MM.1S (cell line): ENCODE data around the gene MAN1C1.
"Not testable (repeated sequence)": the region's sequence is repeated elsewhere in the genome, so short reads cannot be mapped to it uniquely, and the experiment has no call there.

Experiments
- DNase-seq: peaks from one replicate; pipeline ENCODE4 v3.0.0-alpha.2; 2015
- H2AFZ ChIP-seq: fragments of 300-600 bp; sonication (generic); 2 replicates; pipeline ENCODE4 v1.6.0; 2016; ENCODE audit warnings: antibody characterized with exemption, low read length
- H3F3A ChIP-seq: fragments of 300-600 bp; sonication (generic); 2 replicates; pipeline ENCODE4 v1.6.1; 2016; ENCODE audit warnings: mild to moderate bottlenecking, antibody characterized with exemption, low read length, moderate library complexity, mixed read lengths; ENCODE audit not compliant: insufficient read depth
- H3K27ac ChIP-seq: fragments of 300-600 bp; sonication (generic); 2 replicates; pipeline ENCODE4 v1.5.1; 2016; ENCODE audit warnings: mild to moderate bottlenecking, low read length
- H3K27me3 ChIP-seq: fragments of 300-600 bp; sonication (generic); replicated peaks from 2 replicates; pipeline ENCODE4 v1.6.0; 2016; ENCODE audit warnings: low read length; ENCODE audit not compliant: insufficient read depth
- H3K36me3 ChIP-seq: fragments of 300-600 bp; sonication (generic); replicated peaks from 2 replicates; pipeline ENCODE4 v1.6.1; 2016; ENCODE audit warnings: mild to moderate bottlenecking, low read length, mixed read lengths; ENCODE audit not compliant: insufficient read depth
- H3K4me1 ChIP-seq: fragments of 300-600 bp; sonication (generic); 2 replicates; pipeline ENCODE4 v1.6.1; 2016; ENCODE audit warnings: low read length, mixed read lengths
- H3K4me2 ChIP-seq: fragments of 300-600 bp; sonication (generic); 2 replicates; pipeline ENCODE4 v1.6.0; 2016; ENCODE audit warnings: low read depth, low read length
- H3K4me3 ChIP-seq: fragments of 300-600 bp; sonication (generic); 2 replicates; pipeline ENCODE4 v1.5.1; 2016; ENCODE audit warnings: low read length, mixed read lengths
- H3K79me2 ChIP-seq: fragments of 300-600 bp; sonication (generic); 2 replicates; pipeline ENCODE4 v1.6.1; 2016; ENCODE audit warnings: mixed run types, low read length, mixed read lengths
- H3K9ac ChIP-seq: fragments of 300-600 bp; sonication (generic); 2 replicates; pipeline ENCODE4 v1.6.1; 2016; ENCODE audit warnings: low read length, mixed read lengths
- H3K9me2 ChIP-seq: fragments of 300-600 bp; sonication (generic); replicated peaks from 2 replicates; pipeline ENCODE4 v1.6.1; 2016; ENCODE audit warnings: mild to moderate bottlenecking, low read length, mixed read lengths; ENCODE audit not compliant: insufficient read depth
- H3K9me3 ChIP-seq: fragments of 300-600 bp; sonication (generic); replicated peaks from 2 replicates; pipeline ENCODE4 v1.6.1; 2016; ENCODE audit warnings: mild to moderate bottlenecking, low read length, mixed read lengths; ENCODE audit not compliant: insufficient read depth
- H4K20me1 ChIP-seq: fragments of 300-600 bp; sonication (generic); 2 replicates; pipeline ENCODE4 v1.6.1; 2016; ENCODE audit warnings: mild to moderate bottlenecking, low read length, moderate library complexity, mixed read lengths; ENCODE audit not compliant: insufficient read depth
- EZH2 ChIP-seq: fragments of 300-600 bp; sonication (generic); optimal IDR thresholded peaks from 2 replicates; pipeline ENCODE3; 2017; ENCODE audit warnings: low read depth, mild to moderate bottlenecking, antibody characterized with exemption, low read length, mixed read lengths
- EZH2phosphoT487 ChIP-seq: fragments of 300-600 bp; sonication (generic); IDR thresholded peaks from 2 replicates; pipeline ENCODE4 v1.6.1; 2018; ENCODE audit warnings: antibody characterized with exemption, low read length
- TF ChIP-seq, protein P1 (sequence below): fragments of 300-600 bp; sonication (generic); IDR thresholded peaks from 2 replicates; pipeline ENCODE4 v1.5.1; 2016; ENCODE audit warnings: antibody characterized with exemption, low read length, mixed read lengths

Gene MAN1C1

GRCh38 chr1:25598879-25599278 lies 17.7 kb upstream of the MAN1C1 start:
- Histone ChIP-seq H3K36me3 (no peaks in the 10 kb centered on the region), H2AFZ (no peak overlapping the region), H3K4me2 (no peak overlapping the region), H3K9ac (no peak overlapping the region), H3F3A (no peaks in the 10 kb centered on the region; the same call in 1 of the 2 replicates), H3K27me3 (no peaks in the 10 kb centered on the region), H3K79me2 (no peaks in the 10 kb centered on the region), H3K9me3 (no peaks in the 10 kb centered on the region), H3K27ac (no peak overlapping the region), H4K20me1 (no peaks in the 10 kb centered on the region), H3K9me2 (no peaks in the 10 kb centered on the region), H3K4me3 (no peak overlapping the region), H3K4me1 (peaks cover 15% of the 10 kb centered on the region)
- DNase-seq = no peak
- TF ChIP-seq EZH2phosphoT487 (no peak), EZH2 (no peak)
- TF ChIP-seq, protein P1, sequence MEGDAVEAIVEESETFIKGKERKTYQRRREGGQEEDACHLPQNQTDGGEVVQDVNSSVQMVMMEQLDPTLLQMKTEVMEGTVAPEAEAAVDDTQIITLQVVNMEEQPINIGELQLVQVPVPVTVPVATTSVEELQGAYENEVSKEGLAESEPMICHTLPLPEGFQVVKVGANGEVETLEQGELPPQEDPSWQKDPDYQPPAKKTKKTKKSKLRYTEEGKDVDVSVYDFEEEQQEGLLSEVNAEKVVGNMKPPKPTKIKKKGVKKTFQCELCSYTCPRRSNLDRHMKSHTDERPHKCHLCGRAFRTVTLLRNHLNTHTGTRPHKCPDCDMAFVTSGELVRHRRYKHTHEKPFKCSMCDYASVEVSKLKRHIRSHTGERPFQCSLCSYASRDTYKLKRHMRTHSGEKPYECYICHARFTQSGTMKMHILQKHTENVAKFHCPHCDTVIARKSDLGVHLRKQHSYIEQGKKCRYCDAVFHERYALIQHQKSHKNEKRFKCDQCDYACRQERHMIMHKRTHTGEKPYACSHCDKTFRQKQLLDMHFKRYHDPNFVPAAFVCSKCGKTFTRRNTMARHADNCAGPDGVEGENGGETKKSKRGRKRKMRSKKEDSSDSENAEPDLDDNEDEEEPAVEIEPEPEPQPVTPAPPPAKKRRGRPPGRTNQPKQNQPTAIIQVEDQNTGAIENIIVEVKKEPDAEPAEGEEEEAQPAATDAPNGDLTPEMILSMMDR = no peak

DNA sequence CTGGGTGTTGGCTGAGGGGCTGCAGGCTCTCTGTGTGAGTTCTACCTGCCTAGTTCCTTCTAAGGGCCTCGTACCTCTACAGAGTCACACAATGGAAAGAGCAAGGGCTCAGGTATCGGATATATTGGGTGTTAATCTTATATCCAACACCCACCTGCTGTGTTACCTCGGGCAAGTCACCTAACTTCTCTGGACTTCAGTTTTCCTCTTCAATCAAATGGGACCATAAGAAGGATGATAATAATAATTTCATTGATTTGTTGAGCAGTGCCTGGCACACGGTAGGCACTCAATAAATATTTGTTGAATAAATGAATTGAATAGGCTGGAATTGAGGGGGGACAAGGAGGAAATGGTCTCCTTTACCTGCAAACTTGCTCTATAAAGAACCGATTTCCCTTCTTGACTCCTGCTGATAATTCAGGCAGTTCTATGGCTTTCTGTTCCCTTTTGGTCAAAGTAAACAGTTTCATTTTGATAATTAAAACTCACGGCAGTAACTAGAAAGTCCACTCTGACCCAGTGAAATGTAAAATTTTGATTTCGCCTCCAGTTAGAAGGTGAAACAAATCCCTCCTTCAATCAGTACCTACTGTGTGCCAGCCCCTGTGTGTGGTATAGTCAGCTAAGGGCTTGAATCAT lies 16.5 kb upstream of the MAN1C1 start:
- H4K20me1 ChIP-seq = no peaks in the 10 kb centered on the region
- TF ChIP-seq, protein P1 = no peak
- TF ChIP-seq EZH2phosphoT487 (no peak), EZH2 (no peak)
- peak overlapping the region; percentile 31; the same call in 1 of the 2 replicates for H3K27ac ChIP-seq
- no peaks in the 10 kb centered on the region for H3K9me3 ChIP-seq
- H3K36me3 ChIP-seq = no peaks in the 10 kb centered on the region
- peak overlapping the region; percentile 29; the same call in 1 of the 2 replicates for H3K4me3 ChIP-seq
- no peaks in the 10 kb centered on the region for H3K27me3 ChIP-seq
- no peaks in the 10 kb centered on the region for H3K9me2 ChIP-seq
- H3K79me2 ChIP-seq = no peaks in the 10 kb centered on the region
- peak overlapping the region; percentile 38; the same call in 1 of the 2 replicates for H3K9ac ChIP-seq
- peak overlapping the region; percentile 84 for H3K4me2 ChIP-seq
- H3K4me1 ChIP-seq = peaks cover 15% of the 10 kb centered on the region
- H3F3A ChIP-seq = no peaks in the 10 kb centered on the region; the same call in 1 of the 2 replicates
- peak; percentile 18 for DNase-seq
- H2AFZ ChIP-seq = peak overlapping the region; percentile 56; the same call in 1 of the 2 replicates

DNA sequence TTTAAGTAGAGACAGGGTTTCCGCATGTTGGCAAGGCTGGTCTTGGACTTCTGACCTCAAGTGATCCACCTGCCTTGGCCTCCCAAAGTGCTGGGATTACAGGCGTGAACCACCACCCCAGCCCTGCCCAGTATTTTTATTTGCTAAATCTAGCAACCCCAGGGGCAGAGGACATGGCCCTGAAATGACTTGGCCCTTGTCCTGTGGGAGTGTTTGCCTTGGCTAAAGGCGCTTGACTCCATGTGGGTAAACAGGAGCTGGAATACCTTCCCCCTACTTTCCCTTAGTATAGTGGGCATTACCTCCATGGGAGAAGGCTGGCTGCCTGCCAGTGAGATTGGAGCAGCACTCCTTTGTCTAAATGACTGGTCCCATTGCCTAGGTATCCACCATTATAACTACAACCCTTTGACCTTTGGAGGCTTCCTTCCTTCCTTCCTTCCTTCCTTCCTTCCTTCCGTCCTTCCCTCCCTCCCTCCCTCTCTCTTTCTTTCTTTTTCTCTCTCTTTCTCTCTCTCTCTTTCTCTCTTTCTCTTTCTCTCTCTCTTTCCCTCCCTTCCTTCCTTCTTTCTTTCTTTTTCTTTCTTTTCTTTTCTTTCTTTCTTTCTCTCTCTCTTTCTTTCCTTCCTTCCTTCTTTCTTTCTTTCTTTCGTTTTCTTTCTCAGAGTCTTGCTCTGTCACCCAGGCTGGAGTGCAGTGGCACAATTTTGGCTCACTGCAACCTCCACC lies 15.5 kb upstream of the MAN1C1 start:
- peaks cover 15% of the 10 kb centered on the region for H3K4me1 ChIP-seq
- H3K36me3 ChIP-seq, H3K79me2 ChIP-seq, H3K9ac ChIP-seq, H3K4me3 ChIP-seq, DNase-seq, H3K27ac ChIP-seq, H3K9me3 ChIP-seq, H3K27me3 ChIP-seq, H2AFZ ChIP-seq, H3K9me2 ChIP-seq, H4K20me1 ChIP-seq, H3F3A ChIP-seq, H3K4me2 ChIP-seq: not testable (repeated sequence)

GRCh38 chr1:25603779-25604538 lies 12.6 kb upstream of the MAN1C1 start:
- not testable (repeated sequence) for H3K79me2 ChIP-seq, H3K9me3 ChIP-seq, H3K4me2 ChIP-seq, H2AFZ ChIP-seq, H4K20me1 ChIP-seq, H3K9me2 ChIP-seq, H3K9ac ChIP-seq, H3K27me3 ChIP-seq, DNase-seq, H3K27ac ChIP-seq, H3K36me3 ChIP-seq, H3K4me3 ChIP-seq
- H3F3A ChIP-seq = peaks cover 15% of the 10 kb centered on the region
- H3K4me1 ChIP-seq = peaks cover 24% of the 10 kb centered on the region
